Epithelial cell of esophagus (primary cell): ENCODE measurements around the gene MCM7.

Source experiments
- DNase-seq: peaks from one replicate; pipeline ENCODE4 v3.0.0; 2010; ENCODE audit warnings: low read depth
- H3K4me3 ChIP-seq: 2 replicates; pipeline ENCODE4 v1.5.1; 2011; ENCODE audit warnings: mild to moderate bottlenecking, low read length, control low read depth
- CTCF ChIP-seq: IDR thresholded peaks from 2 replicates; pipeline ENCODE4 v1.5.1; 2011; ENCODE audit warnings: low read depth, mild to moderate bottlenecking, low read length, control low read depth, inconsistent platforms; ENCODE audit not compliant: insufficient read depth; ENCODE audit errors: missing control alignments

Gene MCM7

DNA sequence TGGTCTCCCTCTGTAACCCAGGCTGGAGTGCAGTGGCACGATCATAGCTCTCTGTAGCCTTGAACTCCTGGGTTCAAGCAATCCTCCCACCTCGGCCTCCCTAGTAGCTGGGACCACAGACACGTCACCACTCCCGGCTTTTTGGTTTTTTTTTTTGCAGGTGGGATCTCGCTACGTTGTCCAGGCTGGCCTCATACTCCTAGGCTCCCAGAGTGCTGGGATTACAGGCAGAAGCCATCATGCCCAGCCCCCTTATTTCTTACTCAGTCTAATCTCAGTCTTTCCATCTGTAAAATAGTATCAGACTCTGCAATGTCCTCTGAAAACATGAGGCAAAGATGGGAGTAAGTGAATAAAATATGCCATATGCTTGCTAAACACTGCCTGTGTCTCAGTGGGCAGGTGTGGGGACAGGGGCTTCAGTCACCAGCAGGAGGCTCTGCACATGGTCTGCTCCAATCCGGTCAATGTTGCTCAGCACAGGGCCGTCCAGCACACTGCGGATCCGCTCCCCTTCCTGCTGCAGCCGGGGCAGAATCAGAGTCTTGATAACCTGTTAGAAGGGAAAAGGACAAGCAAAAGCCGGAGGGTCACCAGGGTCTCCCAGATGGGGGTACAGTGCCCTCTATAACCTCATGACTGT lies 8.4 kb upstream of the MCM7 start:
- H3K4me3 ChIP-seq, result no peak overlapping the region
- no peak for TF ChIP-seq CTCF
- DNase-seq, result no peak

DNA sequence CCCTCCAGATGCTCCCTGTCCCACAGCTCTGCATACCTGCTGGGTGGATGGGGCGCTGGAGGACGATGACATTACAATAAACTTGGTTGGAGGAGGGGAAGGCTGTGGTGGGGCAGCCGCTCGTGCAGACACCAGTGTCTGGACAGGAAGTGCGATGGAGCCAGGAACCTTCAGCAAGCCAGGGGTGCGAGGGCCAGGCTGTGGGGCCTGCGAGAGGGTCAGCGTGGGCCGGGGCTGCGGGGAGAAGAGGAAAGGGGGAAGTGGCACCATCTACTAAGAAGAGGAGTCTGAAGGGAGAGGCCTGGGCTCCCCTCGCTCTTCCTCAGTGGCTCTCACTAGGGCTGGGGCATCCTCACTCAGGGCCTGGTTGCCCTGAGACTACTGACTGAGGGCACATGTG lies 6.7 kb upstream of the MCM7 start:
- TF ChIP-seq CTCF, result no peak
- no peak for DNase-seq
- H3K4me3 ChIP-seq, result no peak overlapping the region

- DNase-seq, result no peak
- H3K4me3 ChIP-seq, result no peak overlapping the region
- no peak for TF ChIP-seq CTCF
Observed at GRCh38 chr7:100107125-100107737, 6.0 kb upstream of the MCM7 start.

- no peak for TF ChIP-seq CTCF
- H3K4me3 ChIP-seq, result no peak overlapping the region
- DNase-seq, result no peak
Observed at GRCh38 chr7:100106633-100107032, 5.4 kb upstream of the MCM7 start.

GRCh38 chr7:100105534-100105933 lies 4.3 kb upstream of the MCM7 start:
- H3K4me3 ChIP-seq, result no peak overlapping the region
- no peak for DNase-seq
- TF ChIP-seq CTCF, result no peak

DNA sequence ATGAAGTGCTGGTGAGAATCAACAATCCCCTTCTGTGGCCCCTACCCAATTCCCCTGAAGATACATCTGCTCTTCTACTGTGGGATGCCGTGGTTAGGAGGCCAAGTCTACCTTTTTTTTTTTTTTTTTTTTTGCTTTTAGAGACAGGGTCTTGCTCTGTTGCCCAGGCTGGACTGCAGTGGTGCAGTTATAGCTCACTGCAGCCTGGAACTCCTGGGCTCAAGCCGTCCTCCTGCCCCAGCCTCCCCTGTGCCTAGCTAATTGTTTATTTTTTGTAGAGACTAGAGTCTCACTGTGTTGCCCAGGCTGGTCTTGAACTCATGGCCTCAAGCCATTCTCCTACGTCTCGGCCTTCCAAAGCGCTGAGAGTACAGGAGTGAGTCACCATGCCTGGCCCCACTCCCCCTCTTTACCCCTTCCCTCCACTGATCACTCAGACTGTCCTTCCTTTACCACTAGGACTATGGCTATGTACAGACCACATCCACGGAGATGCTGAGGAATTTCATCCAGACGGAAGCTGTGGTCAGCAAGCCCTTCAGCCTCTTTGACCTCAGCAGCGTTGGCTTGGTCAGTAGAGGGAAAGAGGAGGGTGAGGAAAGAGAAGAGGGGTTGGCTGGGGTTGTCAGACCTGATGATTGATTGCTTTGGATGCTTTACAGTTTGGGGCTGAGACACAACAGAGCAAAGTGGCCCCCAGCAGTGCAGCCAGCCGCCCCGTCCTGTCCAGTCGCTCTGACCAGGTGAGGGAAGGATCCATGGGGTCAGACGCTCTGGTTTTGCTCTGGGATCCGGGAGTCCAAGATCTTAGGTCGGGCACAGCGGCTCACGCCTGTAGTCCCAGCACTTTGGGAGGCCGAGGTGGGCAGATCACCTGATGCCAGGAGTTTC lies 2.0 kb upstream of the MCM7 start:
- no peak for DNase-seq
- TF ChIP-seq CTCF, result no peak
- no peak overlapping the region for H3K4me3 ChIP-seq
